Heart left ventricle (tissue), 16 donors: ENCODE data around the gene GRAMD2B. TPM values are rescaled to one million over a fixed set of nuclear protein-coding genes. Genes with fewer than 3 reads are reported as not detected.
"Not testable (repeated sequence)": the region's sequence is repeated elsewhere in the genome, so short reads cannot be mapped to it uniquely, and the experiment has no call there.

ENCODE experiments used
- ATAC-seq, 4 donors: fragments of 200-7000 bp; cut with Tn5 transposase; one replicate each; pipeline ENCODE4 v1.9.1; 2020 to 2022; ENCODE audit warnings: moderate library complexity in 4 of 4, mild to moderate bottlenecking in 3 of 4, moderate number of reproducible peaks in 1 of 4
- DNase-seq, 5 donors: peaks; one replicate each; pipeline ENCODE4 v3.0.0-alpha.2; 2020
- H3K27ac ChIP-seq, 12 donors: fragments of 200-600 bp; sonication (generic) in 4 of 12; one replicate each; pipeline versions ENCODE4 v1.5.0 to v1.8.0; 2016 to 2022; ENCODE audit warnings: mild to moderate bottlenecking in 2 of 12
- H3K27me3 ChIP-seq, 9 donors: fragments of 200-600 bp; sonication (generic) in 2 of 9; one replicate each; pipeline versions ENCODE4 v1.5.1 to v1.8.0; 2016 to 2022; ENCODE audit warnings: mild to moderate bottlenecking in 3 of 9
- H3K36me3 ChIP-seq, 9 donors: fragments of 200-600 bp; sonication (generic) in 2 of 9; one replicate each; pipeline versions ENCODE4 v1.5.0 to v1.8.0; 2018 to 2022; ENCODE audit warnings: mild to moderate bottlenecking in 2 of 9
- H3K4me1 ChIP-seq, 12 donors: fragments of 200-600 bp; sonication (generic) in 4 of 12; one replicate each; pipeline versions ENCODE4 v1.5.0 to v1.8.0; 2016 to 2022; ENCODE audit warnings: mild to moderate bottlenecking in 3 of 12
- H3K4me3 ChIP-seq, 12 donors: fragments of 200-600 bp; sonication (generic) in 4 of 12; one replicate each; pipeline versions ENCODE4 v1.5.0 to v1.8.0; 2017 to 2022; ENCODE audit warnings: mild to moderate bottlenecking in 9 of 12, moderate library complexity in 4 of 12
- H3K9me3 ChIP-seq, 12 donors: fragments of 200-600 bp; sonication (generic) in 4 of 12; one replicate each; pipeline versions ENCODE4 v1.5.0 to v1.8.0; 2016 to 2022; ENCODE audit warnings: mild to moderate bottlenecking in 1 of 12
- CTCF ChIP-seq, 12 donors: fragments of 200-600 bp; sonication (generic) in 4 of 12; IDR thresholded peaks; one replicate each; pipeline versions ENCODE4 v1.5.0 to v1.8.0; 2018 to 2022; ENCODE audit warnings: antibody characterized with exemption in 12 of 12, mild to moderate bottlenecking in 5 of 12
- POLR2A ChIP-seq, 2 donors: fragments of 450-650 bp; IDR thresholded peaks; one replicate each; pipeline ENCODE4 v1.6.1; 2017; ENCODE audit warnings: antibody characterized with exemption in 2 of 2, mild to moderate bottlenecking in 2 of 2, moderate library complexity in 2 of 2
- WGBS, 4 donors: extraction: QIAGEN DNeasy Blood & Tissue Kit in 2 of 4; methylation state at CpG; one replicate each; pipeline versions ENCODE4 v1.1.5 to v1.1.7; 2013 to 2018; 5-methylcytosine and 5-hydroxymethylcytosine counted together
- intact Hi-C, 10 donors: fragments of 100-400 bp; cut with DNase I; formaldehyde crosslinking; loops; one replicate each; pipeline versions ENCODE4 v1.11.1 to v1.14.2; 2022
- polyA plus RNA-seq, 2 donors: library from polyadenylated mRNA; stranded (reverse); fragments of 200-250 nt; gene quantifications; one replicate each; pipeline ENCODE4 v1.2.3, GENCODE V29; 2013
- total RNA-seq, 9 donors: library from RNA; depleted of rRNA in 2 of 9; stranded (reverse); fragments of >200 nt in 2 of 9; fragmentation: NEBNext Ultra II Directional in 3 of 9; extraction: Animal tissue kit (Norgen Biotek cat#: 25700) in 3 of 9; gene quantifications; one replicate each; pipeline versions ENCODE4 v1.1.0 to v1.2.4, GENCODE V29; 2016 to 2023
- donor health status: ischemic (EF 13 %, LVEDD 7.1; RV severe dilation, severe dysfunction).
- donor health status: healthy with polysubstance abuse.
- donor health status: DM: no; HTN: yes; CAD: no.
- donor health status: DM: no; HTN: no; CAD: no.
- donor health status: ischemic (EF 25% LVEDD 6.9; RV normal size, moderate dysfunction).
- donor health status: ischemic (EF 25% LVEDD 5.7; RV mildly dilated, moderate dysfunction).
- donor health status: healthy.
- donor health status: DM: yes; HTN: yes; CAD: no.
- donor health status: ischemic (EF 35%, LVEDD 5.7; RV mildly dilated, moderate dysfunction).
- donor health status: nonischemic (EF 11% LVEDD 7.7; RV severe dilation, severe dysfunction).
- donor health status: DM: yes; HTN: yes; CAD: no.
- donor health status: PGD.
- donor health status: ischemic (EF 29% LVEDD 5.4; RV normal size, mild dysfunction).
- donor health status: nonischemic (EF 23%, LVEDD 6.1; RV moderate dilation, normal function).

The GRAMD2B gene
- total and polyA plus RNA-seq, 11 donors: 7.4 to 50.4 (median 35.8) TPM

- H3K27ac ChIP-seq: peak overlapping the region in 9 of 12 donors; percentile 1 to 55 (median 42)
- intact Hi-C loops: loop anchor here in 1 of 10 donors (5.0 kb wide), 1 partner anchor 46 kb away; the partner anchor contains the start of gene GRAMD2B
- 61 to 73% (median 66%) methylated on average over 3 of the region's 3 CpGs for WGBS, 4 donors
- TF ChIP-seq POLR2A (IDR thresholded peaks at IDR 0.05) (no peak), CTCF (IDR thresholded peaks at IDR 0.05) (no peak)
- no peak for DNase-seq
- H3K4me1 ChIP-seq: peaks cover 0 to 22% (median 9%) of the 10 kb centered on the region in 12 donors
- H3K36me3 ChIP-seq: peaks cover 0 to 80% (median 35%) of the 10 kb centered on the region in 9 donors
- peak in 1 of 4 donors; percentile 41 for ATAC-seq
- no peaks in the 10 kb centered on the region for H3K9me3 ChIP-seq
- H3K4me3 ChIP-seq: no peak overlapping the region
- H3K27me3 ChIP-seq: no peaks in the 10 kb centered on the region
Observed at GRCh38 chr5:126468091-126468490, 44.9 kb downstream of the GRAMD2B start.

DNA sequence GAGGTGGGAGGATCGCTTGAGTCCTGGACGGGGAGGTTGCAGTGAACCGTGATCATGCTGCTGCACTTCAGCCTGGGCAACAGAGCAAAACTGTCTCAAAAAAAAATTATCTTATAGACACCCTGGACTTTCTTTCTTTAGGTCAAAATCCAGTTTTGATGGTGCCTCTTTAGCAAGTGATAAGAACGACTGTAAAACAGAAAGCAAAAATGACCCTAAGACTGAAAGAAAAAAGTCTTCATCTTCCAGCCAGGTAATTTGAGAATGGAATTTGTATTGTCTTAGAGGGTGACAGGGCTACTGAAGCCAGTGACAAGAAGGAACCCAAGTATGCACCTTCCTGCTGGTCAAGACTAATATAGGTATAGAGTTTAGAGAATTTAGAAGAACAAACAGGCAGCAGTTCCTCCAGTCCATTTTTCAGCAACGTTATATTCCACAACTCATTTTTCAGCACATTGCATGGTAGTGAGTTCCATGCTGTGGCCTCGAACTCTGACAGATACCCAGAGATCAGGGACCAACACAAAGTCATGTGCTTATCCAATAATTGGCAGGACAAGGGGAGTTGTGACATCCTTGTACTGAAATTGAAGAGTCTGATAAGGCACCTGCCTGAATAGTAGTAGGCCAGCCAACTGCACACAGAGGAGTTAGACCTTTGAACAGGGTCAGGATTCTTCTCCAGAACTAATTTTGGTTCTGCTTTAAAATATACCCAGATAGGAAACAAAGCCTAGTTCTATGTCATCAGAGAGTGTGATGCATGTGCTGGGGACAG is 46.5 kb downstream of the GRAMD2B start:
- intact Hi-C loops: loop anchor here in 4 of 10 donors (5.0 to 10.0 kb wide), 2 partner anchors 45 to 47 kb away; partner anchors contain the start of gene GRAMD2B (in 4 of the 4)
- Histone ChIP-seq H3K4me3 (no peak overlapping the region), H3K9me3 (no peaks in the 10 kb centered on the region), H3K4me1 (peaks cover 0 to 22% (median 9%) of the 10 kb centered on the region in 12 donors), H3K27ac (peak overlapping the region in 2 of 12 donors; percentile 15 to 25), H3K27me3 (no peaks in the 10 kb centered on the region), H3K36me3 (peaks cover 0 to 91% (median 49%) of the 10 kb centered on the region in 9 donors)
- WGBS, 4 donors: 83 to 88% (median 85%) methylated on average over 6 of the region's 6 CpGs
- ATAC-seq (peak; percentile 56 to 90 (median 82)), DNase-seq (peak in 1 of 5 donors; percentile 38)
- TF ChIP-seq POLR2A (IDR thresholded peaks at IDR 0.05) (no peak), CTCF (IDR thresholded peaks at IDR 0.05) (no peak)

DNA sequence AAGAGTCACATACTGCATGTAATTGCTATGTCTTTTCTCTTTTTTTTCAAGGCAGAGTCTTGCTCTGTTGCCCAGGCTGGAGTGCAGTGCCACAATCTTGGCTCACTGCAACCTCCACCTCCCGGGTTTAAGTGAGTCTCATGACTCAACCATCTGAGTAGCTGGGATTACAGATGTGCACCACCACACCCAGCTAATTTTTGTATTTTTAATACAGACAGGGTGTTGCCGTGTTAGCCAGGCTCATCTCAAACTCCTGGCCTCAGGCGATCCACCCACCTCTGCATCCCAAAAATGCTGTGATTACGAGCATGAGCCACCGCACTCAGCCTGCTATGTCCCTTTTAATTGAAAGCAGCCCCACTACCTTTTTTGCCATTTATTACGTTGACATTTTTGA is 47.3 kb downstream of the GRAMD2B start:
- ATAC-seq, H3K9me3 ChIP-seq, H3K4me3 ChIP-seq, DNase-seq, H3K27me3 ChIP-seq: not testable (repeated sequence)
- 88 to 94% (median 91%) methylated on average over 6 of the region's 6 CpGs for WGBS, 4 donors
- intact Hi-C loops: loop anchor here in 3 of 10 donors (10.0 kb wide), 1 partner anchor 46 kb away; the partner anchor contains the start of gene GRAMD2B (in 3 of the 3)
- H3K27ac ChIP-seq: peak overlapping the region in 1 of 12 donors; percentile 25
- peaks cover 0 to 96% (median 43%) of the 10 kb centered on the region in 9 donors for H3K36me3 ChIP-seq
- peaks cover 0 to 22% (median 9%) of the 10 kb centered on the region in 12 donors for H3K4me1 ChIP-seq

DNA sequence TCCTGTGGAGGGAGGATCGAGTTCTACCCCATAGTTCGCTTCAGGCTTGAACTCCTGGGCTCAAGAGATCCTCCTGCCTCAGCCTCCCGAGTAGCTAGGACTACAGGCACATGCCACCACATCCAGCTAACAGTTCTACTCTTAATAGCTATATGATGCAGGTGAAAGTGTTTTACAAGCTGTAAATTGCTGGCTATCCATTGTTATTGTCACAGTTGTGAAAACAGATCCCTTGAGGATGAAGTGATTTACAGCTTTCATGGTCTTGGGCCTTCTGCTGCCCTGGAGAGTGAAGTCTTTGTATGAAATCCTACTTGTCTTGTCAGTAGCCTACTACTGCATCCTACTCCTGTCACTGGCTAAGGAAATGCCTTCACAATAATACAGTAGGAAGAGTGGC is 48.0 kb downstream of the GRAMD2B start:
- TF ChIP-seq CTCF (IDR thresholded peaks at IDR 0.05) (no peak), POLR2A (IDR thresholded peaks at IDR 0.05) (no peak)
- H3K9me3 ChIP-seq: no peaks in the 10 kb centered on the region
- no peak overlapping the region for H3K27ac ChIP-seq
- H3K27me3 ChIP-seq: no peaks in the 10 kb centered on the region
- ATAC-seq: no peak
- peaks cover 0 to 92% (median 40%) of the 10 kb centered on the region in 9 donors for H3K36me3 ChIP-seq
- no peak for DNase-seq
- intact Hi-C loops: loop anchor here in 3 of 10 donors (10.0 kb wide), 1 partner anchor 46 kb away; the partner anchor contains the start of gene GRAMD2B (in 3 of the 3)
- WGBS, 4 donors: 82 to 97% (median 89%) methylated on average over 3 of the region's 3 CpGs
- H3K4me1 ChIP-seq: peaks cover 0 to 22% (median 9%) of the 10 kb centered on the region in 12 donors
- no peak overlapping the region for H3K4me3 ChIP-seq
